Measurements from ENCODE around the gene SMARCA1.

The SMARCA1 gene

DNA sequence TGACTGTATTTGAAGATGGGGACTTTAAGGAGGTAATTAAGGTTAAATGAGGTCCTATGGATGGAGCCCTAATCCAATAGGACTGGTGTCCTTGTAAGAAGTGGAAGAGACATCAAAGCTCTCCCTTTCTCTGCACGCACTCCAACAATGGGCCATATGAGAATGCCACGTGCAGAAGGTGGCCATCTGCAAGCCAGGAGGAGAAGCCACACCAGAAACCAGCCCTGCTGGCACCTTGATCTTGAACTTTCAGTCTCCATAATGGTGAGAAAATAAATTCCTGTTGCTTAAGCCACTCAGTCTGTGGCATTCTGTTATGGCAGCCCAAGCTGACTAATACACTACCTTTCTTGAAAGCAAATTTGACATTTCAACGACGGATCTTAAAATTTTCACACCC is 73.2 kb downstream of the SMARCA1 start:
- no peak for DNase-seq

DNA sequence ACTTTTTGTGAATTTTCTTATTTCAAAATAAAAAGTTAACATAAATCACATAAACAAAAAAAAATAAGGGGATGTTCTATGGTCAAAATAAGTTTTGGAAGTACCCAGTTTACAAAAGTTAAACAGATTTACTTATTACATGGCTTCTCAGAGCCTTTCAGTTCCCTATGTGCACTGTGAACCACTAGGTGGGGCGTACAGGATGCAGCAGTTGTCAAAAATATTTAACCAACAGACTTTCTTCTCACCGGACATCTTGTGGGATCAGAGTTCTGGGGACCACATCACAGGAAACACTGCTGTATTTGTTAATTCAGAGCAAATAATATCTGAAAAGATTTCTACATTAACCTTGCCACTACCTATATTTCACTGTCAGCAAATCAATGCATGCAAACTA is 74.1 kb downstream of the SMARCA1 start:
- DNase-seq = no peak

DNA sequence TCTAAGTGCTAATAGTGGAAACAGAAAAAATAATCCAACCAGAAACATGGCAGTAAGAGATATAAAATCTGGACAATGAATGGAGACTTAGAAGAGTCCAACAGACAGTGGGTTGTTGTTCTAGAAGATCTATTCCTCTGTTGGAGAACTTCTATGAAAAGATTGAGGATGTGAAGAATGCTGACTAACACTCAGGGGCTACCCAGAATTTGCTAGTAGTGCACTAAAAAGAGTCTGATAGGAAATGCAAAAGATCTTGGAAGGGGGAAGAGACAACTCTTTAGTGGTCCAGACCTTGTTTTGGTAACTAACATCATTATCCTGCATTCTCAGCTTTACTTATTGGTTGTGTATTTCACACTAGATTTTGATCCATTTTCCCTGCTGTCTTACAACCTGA is 77.9 kb downstream of the SMARCA1 start:
- DNase-seq = no peak

DNA sequence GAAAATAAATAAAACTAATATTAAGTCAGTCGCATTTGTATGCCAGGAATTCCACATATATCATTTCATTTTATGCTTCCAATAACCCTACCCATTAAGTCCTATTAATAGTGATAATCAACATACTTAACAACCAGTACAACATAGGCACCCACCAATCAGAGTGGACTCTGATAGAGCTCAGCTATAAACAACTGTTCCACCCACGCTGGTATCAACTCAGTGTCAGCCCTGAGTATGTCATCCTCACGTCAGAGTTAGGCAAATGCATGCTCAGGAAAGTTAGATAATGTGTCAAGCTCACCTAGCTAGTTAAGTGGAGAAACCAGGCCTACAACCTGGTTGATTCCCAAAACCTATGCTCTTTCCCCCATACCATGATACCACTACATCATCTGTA is 89.3 kb downstream of the SMARCA1 start:
- no peak for DNase-seq

DNA sequence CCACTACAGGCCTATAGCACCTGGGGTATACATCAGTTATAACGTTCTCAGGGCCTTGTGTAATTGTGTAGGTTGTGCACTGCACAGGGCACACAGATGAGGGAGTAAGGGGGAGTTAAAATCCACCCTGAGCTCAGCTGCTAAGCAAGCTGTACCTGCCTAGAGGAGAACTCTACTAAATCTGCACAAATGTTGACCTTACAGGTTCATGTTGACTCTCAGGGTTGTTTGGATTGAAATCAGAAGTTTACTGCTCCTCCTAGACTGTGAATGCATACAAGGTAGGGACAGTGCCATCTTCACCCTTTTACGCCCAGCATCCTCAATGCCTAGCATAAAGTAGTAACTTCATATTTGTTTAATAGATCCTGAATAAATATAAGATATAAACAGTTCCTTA is 89.8 kb downstream of the SMARCA1 start:
- DNase-seq = no peak

DNA sequence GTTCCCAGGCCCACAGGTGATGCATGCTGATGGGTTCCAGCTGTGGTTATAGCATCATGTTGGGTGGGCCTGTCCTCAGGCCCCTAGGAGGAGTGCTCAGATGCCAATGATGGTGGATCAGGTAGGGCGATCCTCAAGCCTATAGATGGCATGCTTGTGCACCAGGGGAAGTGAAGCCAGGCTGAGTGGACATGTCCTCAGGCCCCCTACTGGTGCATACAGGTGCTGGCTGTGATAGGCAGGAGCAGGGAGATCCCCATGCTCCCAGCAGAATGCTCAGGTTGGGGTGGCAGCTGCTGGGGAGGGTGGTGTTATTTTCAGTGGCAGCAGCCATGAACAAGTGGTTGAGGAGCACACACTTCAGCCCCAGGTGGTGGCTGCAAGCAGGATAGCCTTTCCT is 96.0 kb downstream of the SMARCA1 start:
- DNase-seq = no peak

DNA sequence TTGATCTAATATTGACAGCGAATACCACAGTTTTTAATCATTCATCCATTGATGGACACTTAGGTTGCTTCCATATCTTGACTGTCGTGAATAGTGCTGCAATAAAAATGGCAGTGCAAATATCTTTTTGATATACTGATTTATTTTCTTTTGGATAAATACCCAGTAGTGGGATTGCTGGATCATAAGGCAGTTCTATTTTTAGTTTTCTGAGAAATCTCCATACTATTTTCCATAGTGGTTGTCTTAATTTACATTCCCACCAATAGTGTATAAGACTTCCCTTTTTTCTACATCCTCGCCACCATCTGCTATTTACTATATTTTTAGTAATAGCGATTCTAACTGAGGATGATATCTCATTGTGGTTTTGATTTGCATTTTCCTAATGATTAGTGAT is 100.1 kb downstream of the SMARCA1 start:
- no peak for DNase-seq

DNA sequence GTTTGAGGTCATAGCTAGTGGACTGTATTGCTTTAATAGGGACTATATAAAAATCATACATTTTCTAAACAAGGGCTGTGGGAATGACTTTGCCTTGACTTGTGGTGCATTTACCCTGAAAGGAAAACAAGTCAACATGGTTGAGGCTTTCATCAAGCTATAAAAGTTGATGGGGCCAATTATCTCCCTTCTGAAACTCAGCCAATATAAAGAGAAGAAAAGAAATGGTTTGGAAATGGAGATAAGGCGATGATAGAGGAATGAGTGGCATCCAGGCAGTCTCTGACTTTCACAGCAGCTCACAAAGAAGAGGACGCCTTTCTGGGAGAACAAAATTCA is 118.7 kb downstream of the SMARCA1 start:
- no peak for DNase-seq

DNA sequence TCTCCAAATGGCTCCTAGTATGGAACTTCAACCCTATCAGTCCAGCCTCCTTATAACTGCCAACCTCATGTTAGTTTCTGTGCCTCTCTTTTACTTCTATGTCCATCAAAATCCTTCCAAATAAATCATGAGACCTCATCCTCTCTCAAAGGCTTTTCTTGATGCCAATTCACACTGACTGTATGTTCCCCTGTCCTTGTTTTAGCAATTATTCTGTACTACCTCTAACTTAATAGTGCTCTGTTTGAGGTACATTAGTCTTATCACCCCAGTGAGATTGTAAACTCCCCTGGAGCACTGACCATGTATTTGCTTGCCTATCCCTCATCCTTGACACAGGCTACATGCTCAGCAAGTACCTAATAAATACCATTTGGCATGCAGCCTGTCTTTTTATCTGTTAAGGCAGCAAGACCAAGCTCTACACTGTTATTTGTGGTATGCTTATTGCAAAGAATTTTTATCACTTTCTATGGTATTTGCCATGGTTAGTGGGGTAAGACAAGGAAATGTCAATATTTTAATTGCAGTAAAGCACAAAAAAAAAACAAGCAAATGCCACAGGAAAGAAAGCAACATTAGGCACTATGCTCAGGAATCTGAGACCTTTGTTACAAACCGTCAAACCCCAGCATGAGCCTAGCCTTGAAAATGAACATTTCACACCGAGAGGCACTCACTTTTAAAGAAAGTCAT is 119.2 kb downstream of the SMARCA1 start:
- no peak for DNase-seq
